ENCODE measurements around the gene KCNIP4.
"Not testable (repeated sequence)": the region's sequence is repeated elsewhere in the genome, so short reads cannot be mapped to it uniquely, and the experiment has no call there.

KCNIP4 gene

GRCh38 chr4:20773144-20773997 lies 1175.2 kb downstream of the KCNIP4 start:
- Mint-ChIP-seq H3K4me1 (no peaks in the 10 kb centered on the region), H3K27ac (no peak overlapping the region), H3K27me3 (peaks cover 4% of the 10 kb centered on the region), H3K9me3 (no peaks in the 10 kb centered on the region), H3K4me3 (no peak overlapping the region), H3K36me3 (no peaks in the 10 kb centered on the region)
- DNase-seq, result peak; percentile 27
- CTCF ChIA-PET, result interaction anchor here (0.7 to 4.2 kb wide), 13 partner anchors 10 to 1616 kb away, joined by 3 to 24 read pairs (median 5); no protein-coding TSS in a partner anchor

- CTCF ChIA-PET, result interaction anchor here (1.0 kb wide), 1 partner anchor 12 kb away, joined by 3 read pairs; no protein-coding TSS in a partner anchor
- Mint-ChIP-seq H3K36me3 (no peaks in the 10 kb centered on the region), H3K4me3 (no peak overlapping the region), H3K27ac (no peak overlapping the region), H3K9me3 (no peaks in the 10 kb centered on the region), H3K4me1 (no peaks in the 10 kb centered on the region), H3K27me3 (no peaks in the 10 kb centered on the region)
- DNase-seq, result no peak
Measured at GRCh38 chr4:20764366-20764992, 1184.1 kb downstream of the KCNIP4 start.

- CTCF ChIA-PET, result no interaction called here
- no peak for DNase-seq
- H3K27ac Mint-ChIP-seq, result no peak overlapping the region
- H3K36me3 Mint-ChIP-seq, result no peaks in the 10 kb centered on the region
- no peaks in the 10 kb centered on the region for H3K9me3 Mint-ChIP-seq
- no peak overlapping the region for H3K4me3 Mint-ChIP-seq
- no peaks in the 10 kb centered on the region for H3K27me3 Mint-ChIP-seq
- no peaks in the 10 kb centered on the region for H3K4me1 Mint-ChIP-seq
Measured at GRCh38 chr4:20761826-20762225, 1186.7 kb downstream of the KCNIP4 start.

GRCh38 chr4:20761382-20761781 lies 1187.2 kb downstream of the KCNIP4 start:
- Mint-ChIP-seq H3K27me3 (no peaks in the 10 kb centered on the region), H3K4me1 (no peaks in the 10 kb centered on the region), H3K36me3 (no peaks in the 10 kb centered on the region), H3K9me3 (no peaks in the 10 kb centered on the region), H3K27ac (no peak overlapping the region), H3K4me3 (no peak overlapping the region)
- CTCF ChIA-PET, result interaction anchor here (1.4 to 1.6 kb wide), 2 partner anchors 12 to 18 kb away, joined by 4 read pairs; no protein-coding TSS in a partner anchor
- DNase-seq, result no peak

GRCh38 chr4:20760053-20760452 lies 1188.5 kb downstream of the KCNIP4 start:
- no peak for DNase-seq
- H3K4me1 Mint-ChIP-seq, result no peaks in the 10 kb centered on the region
- no peaks in the 10 kb centered on the region for H3K36me3 Mint-ChIP-seq
- H3K4me3 Mint-ChIP-seq, result no peak overlapping the region
- no peaks in the 10 kb centered on the region for H3K9me3 Mint-ChIP-seq
- CTCF ChIA-PET, result interaction anchor here (1.4 to 1.6 kb wide), 2 partner anchors 13 to 19 kb away, joined by 4 read pairs; no protein-coding TSS in a partner anchor
- no peak overlapping the region for H3K27ac Mint-ChIP-seq
- H3K27me3 Mint-ChIP-seq, result no peaks in the 10 kb centered on the region

GRCh38 chr4:20754036-20754435 lies 1194.5 kb downstream of the KCNIP4 start:
- Mint-ChIP-seq H3K4me3 (no peak overlapping the region), H3K36me3 (no peaks in the 10 kb centered on the region), H3K27ac (no peak overlapping the region), H3K4me1 (no peaks in the 10 kb centered on the region), H3K27me3 (no peaks in the 10 kb centered on the region), H3K9me3 (no peaks in the 10 kb centered on the region)
- no peak for DNase-seq
- CTCF ChIA-PET, result no interaction called here

GRCh38 chr4:20752641-20753040 lies 1195.9 kb downstream of the KCNIP4 start:
- Mint-ChIP-seq H3K27me3 (no peaks in the 10 kb centered on the region), H3K36me3 (no peaks in the 10 kb centered on the region), H3K4me3 (no peak overlapping the region), H3K9me3 (no peaks in the 10 kb centered on the region), H3K27ac (no peak overlapping the region), H3K4me1 (no peaks in the 10 kb centered on the region)
- no peak for DNase-seq
- CTCF ChIA-PET, result no interaction called here

GRCh38 chr4:20746000-20746399 lies 1202.6 kb downstream of the KCNIP4 start:
- H3K27me3 Mint-ChIP-seq, H3K27ac Mint-ChIP-seq, H3K4me1 Mint-ChIP-seq, H3K4me3 Mint-ChIP-seq, H3K36me3 Mint-ChIP-seq, DNase-seq, CTCF ChIA-PET: not testable (repeated sequence)
- peaks cover 21% of the 10 kb centered on the region for H3K9me3 Mint-ChIP-seq

GRCh38 chr4:20735931-20736330 lies 1212.6 kb downstream of the KCNIP4 start:
- Mint-ChIP-seq H3K9me3 (peaks cover 28% of the 10 kb centered on the region), H3K27ac (no peak overlapping the region), H3K27me3 (no peaks in the 10 kb centered on the region), H3K4me1 (no peaks in the 10 kb centered on the region), H3K36me3 (peaks cover 16% of the 10 kb centered on the region), H3K4me3 (no peak overlapping the region)
- CTCF ChIA-PET, result no interaction called here
- no peak for DNase-seq

- Mint-ChIP-seq H3K4me3 (no peak overlapping the region), H3K36me3 (peaks cover 40% of the 10 kb centered on the region), H3K4me1 (no peaks in the 10 kb centered on the region), H3K27ac (no peak overlapping the region), H3K27me3 (no peaks in the 10 kb centered on the region), H3K9me3 (peaks cover 9% of the 10 kb centered on the region)
- no peak for DNase-seq
- CTCF ChIA-PET, result no interaction called here
Measured at GRCh38 chr4:20724915-20725314, 1223.7 kb downstream of the KCNIP4 start.

- CTCF ChIA-PET, result no interaction called here
- no peaks in the 10 kb centered on the region for H3K27me3 Mint-ChIP-seq
- DNase-seq, result no peak
- H3K4me3 Mint-ChIP-seq, result no peak overlapping the region
- H3K36me3 Mint-ChIP-seq, result peaks cover 48% of the 10 kb centered on the region
- H3K27ac Mint-ChIP-seq, result no peak overlapping the region
- H3K4me1 Mint-ChIP-seq, result no peaks in the 10 kb centered on the region
- peaks cover 9% of the 10 kb centered on the region for H3K9me3 Mint-ChIP-seq
Measured at GRCh38 chr4:20723463-20723862, 1225.1 kb downstream of the KCNIP4 start.

- H3K9me3 Mint-ChIP-seq, result peaks cover 9% of the 10 kb centered on the region
- DNase-seq, result no peak
- H3K4me3 Mint-ChIP-seq, result no peak overlapping the region
- no peaks in the 10 kb centered on the region for H3K27me3 Mint-ChIP-seq
- CTCF ChIA-PET, result no interaction called here
- peaks cover 52% of the 10 kb centered on the region for H3K36me3 Mint-ChIP-seq
- no peaks in the 10 kb centered on the region for H3K4me1 Mint-ChIP-seq
- no peak overlapping the region for H3K27ac Mint-ChIP-seq
Measured at GRCh38 chr4:20723019-20723418, 1225.6 kb downstream of the KCNIP4 start.

GRCh38 chr4:20711335-20711734 lies 1237.2 kb downstream of the KCNIP4 start:
- CTCF ChIA-PET, result interaction anchor here (0.9 kb wide), 1 partner anchor 27 kb away, joined by 3 read pairs; no protein-coding TSS in a partner anchor
- H3K27ac Mint-ChIP-seq, result no peak overlapping the region
- no peak for DNase-seq
- H3K4me1 Mint-ChIP-seq, result no peaks in the 10 kb centered on the region
- peaks cover 23% of the 10 kb centered on the region for H3K36me3 Mint-ChIP-seq
- no peaks in the 10 kb centered on the region for H3K27me3 Mint-ChIP-seq
- peaks cover under 1% of the 10 kb centered on the region for H3K9me3 Mint-ChIP-seq
- no peak overlapping the region for H3K4me3 Mint-ChIP-seq

- H3K36me3 Mint-ChIP-seq, result no peaks in the 10 kb centered on the region
- peak; percentile 95 for DNase-seq
- H3K27ac Mint-ChIP-seq, result peak within 1 kb of the TSS; percentile 87
- peaks cover 27% of the 10 kb centered on the region for H3K4me1 Mint-ChIP-seq
- CTCF ChIA-PET, result interaction anchor here (1.2 to 1.5 kb wide), 2 partner anchors 15 to 16 kb away, joined by 3 to 4 read pairs; no protein-coding TSS in a partner anchor
- no peaks in the 10 kb centered on the region for H3K9me3 Mint-ChIP-seq
- H3K27me3 Mint-ChIP-seq, result no peaks in the 10 kb centered on the region
- H3K4me3 Mint-ChIP-seq, result peak within 1 kb of the TSS; percentile 92
Measured at GRCh38 chr4:20700007-20700761, 1248.4 kb downstream of the KCNIP4 start, which contains the start of gene PACRGL. Gene PACRGL, plus strand, starts transcription at chr4:20700458. Its CDS starts 4,024 bp downstream, at chr4:20704482.
